GM21528 (cell line): ENCODE results near the gene METTL9.

ENCODE experiments used
- ATAC-seq: cut with Tn5 transposase; IDR thresholded peaks from one replicate; pipeline ENCODE4 v1.9.1; 2021; ENCODE audit warnings: mild to moderate bottlenecking, moderate library complexity; ENCODE audit not compliant: unreplicated experiment, low FRiP score

The METTL9 gene

GRCh38 chr16:21702276-21702675 lies 102.9 kb downstream of the METTL9 start:
- ATAC-seq = no peak

- no peak for ATAC-seq
Measured at GRCh38 chr16:21703156-21703555, 103.8 kb downstream of the METTL9 start.

GRCh38 chr16:21703589-21704174 lies 104.3 kb downstream of the METTL9 start:
- ATAC-seq = peak; percentile 79

GRCh38 chr16:21704266-21704665 lies 104.9 kb downstream of the METTL9 start:
- ATAC-seq = no peak

- no peak for ATAC-seq
Measured at GRCh38 chr16:21704733-21705132, 105.4 kb downstream of the METTL9 start.
